Hippocampal formation (tissue), 2 donors: ENCODE results near the gene LEMD3.
"Not testable (repeated sequence)": the region's sequence is repeated elsewhere in the genome, so short reads cannot be mapped to it uniquely, and the experiment has no call there.

Experiments used
- DNase-seq, 2 donors: peaks; one replicate each; lab custom pipeline; 2025; lab: John Stamatoyannopoulos, UW

The LEMD3 gene

DNA sequence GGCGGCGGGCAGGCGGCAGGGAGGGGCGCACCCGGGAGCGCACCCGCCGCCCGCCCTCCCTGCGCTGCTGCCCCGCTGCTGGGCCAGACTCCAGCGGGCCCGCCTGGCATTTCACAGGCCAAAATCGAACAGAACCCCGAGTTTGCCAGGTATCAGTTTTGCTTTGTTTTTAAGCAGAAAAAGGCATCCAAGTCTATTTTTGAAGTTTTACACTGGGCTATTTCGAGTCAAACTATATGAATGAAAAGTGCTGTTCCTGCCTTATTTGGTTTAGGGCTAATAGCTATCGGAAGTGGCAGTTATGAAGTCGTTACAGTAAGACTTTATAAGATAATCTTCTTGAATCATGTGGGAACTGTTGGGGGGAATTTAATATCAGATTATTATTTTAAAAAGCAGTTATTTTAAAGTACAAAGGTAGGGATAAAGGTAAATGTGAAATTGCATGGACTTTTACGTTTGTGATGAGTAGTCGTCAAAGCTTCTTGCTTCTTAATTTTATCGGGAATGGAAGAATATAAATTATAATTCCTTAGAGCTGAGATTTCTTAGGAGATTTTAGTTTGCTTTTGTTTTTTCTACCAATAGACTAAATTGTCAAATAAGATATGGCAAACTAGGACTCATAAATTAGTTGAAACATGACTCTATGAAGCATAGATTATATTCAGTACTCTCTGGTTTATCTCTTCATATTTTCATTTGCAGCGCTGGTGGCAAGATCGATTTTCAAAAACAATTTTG, 110.2 kb downstream of the LEMD3 start:
- no peak for DNase-seq

- no peak for DNase-seq
These were observed 110.9 kb downstream of the LEMD3 start for GRCh38 chr12:65280306-65280705.

- DNase-seq: no peak
These were observed 113.5 kb downstream of the LEMD3 start for GRCh38 chr12:65282840-65283239.

DNA sequence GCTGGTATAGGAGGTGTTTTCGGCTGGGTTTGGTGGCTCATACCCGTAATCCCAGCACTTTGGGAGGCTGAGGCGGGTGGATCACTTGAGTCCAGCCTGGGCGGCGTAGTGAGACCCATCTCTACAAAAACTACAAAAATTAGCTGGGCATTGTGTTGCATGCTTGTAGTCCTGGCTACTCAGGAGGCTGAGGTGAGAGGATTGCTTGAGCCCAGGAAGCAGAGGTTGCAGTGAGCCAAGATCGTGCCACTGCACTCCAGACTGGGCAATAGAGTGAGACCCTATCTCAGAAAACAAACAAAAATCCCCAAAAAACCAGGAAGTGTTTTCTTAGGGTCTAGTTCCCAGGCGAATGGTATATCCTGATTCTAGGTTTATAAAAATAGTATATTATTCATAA, 116.1 kb downstream of the LEMD3 start:
- DNase-seq: not testable (repeated sequence)

DNA sequence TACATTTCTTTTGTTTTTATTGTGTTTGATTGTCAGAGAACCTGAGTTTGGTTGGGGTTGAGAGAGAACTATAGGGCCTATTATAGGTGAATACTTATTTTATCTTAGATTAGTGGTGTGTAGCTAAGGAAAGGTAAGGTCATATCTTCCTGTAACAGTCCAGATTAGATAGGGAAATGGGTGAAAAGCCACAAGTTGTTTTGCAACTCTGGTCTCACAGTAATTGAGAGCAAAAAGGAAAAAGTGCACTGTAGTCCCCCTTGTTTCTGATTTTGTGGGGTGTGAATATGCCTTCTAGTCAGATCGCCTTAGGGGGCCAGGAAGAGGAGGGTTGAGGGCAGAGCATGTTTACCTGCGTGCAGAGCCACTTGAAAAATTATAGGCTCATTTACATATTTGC, 118.0 kb downstream of the LEMD3 start:
- no peak for DNase-seq

GRCh38 chr12:65292241-65292640, 122.9 kb downstream of the LEMD3 start:
- DNase-seq: no peak

GRCh38 chr12:65293735-65294134, 124.4 kb downstream of the LEMD3 start:
- no peak for DNase-seq

GRCh38 chr12:65294641-65295262, 125.4 kb downstream of the LEMD3 start:
- DNase-seq: no peak

DNA sequence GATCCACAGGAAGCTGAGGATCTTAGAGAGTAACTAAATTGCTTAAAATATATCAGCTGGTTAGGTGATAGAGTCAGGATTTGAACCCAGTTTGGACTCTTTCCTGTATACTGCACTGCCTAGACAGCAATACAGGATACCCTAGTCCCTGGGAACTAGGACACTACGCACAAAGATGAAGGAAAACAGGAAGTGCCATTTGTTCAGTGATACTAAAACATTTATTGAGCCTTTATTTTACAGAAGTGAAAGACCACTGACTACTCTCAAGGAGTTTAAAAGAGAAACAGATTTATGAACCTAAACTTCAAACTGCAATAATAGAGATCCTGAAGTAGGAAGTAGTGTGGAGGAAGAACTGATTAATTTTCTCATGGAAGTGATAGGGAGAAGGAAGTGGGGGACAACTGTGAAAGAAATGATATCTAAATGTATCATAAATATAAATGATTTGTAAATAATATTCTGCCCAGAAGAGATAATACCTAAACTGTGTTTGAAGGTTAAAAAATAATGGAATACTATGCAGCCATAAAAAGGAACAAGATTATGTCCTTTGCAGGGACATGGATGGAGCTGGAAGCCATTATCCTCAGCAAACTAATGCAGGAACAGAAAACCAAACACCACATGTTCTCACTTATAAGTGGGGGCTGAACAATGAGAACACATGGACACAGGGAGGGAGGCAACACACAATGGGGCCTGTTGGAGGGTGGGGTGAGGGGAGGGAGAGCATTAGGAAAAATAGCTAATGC, 127.3 kb downstream of the LEMD3 start:
- DNase-seq: no peak
